Vagina (tissue), 2 donors: ENCODE results near the gene MAPK1. TPM values are rescaled to one million over a fixed set of nuclear protein-coding genes. Genes with fewer than 3 reads are reported as not detected.

Experiments
- DNase-seq, 2 donors: peaks; one replicate each; pipeline ENCODE4 v3.0.0-alpha.2; 2017; ENCODE audit errors: extremely low spot score in 2 of 2
- H3K27ac ChIP-seq: fragments of 200-600 bp; sonication (generic); one replicate; pipeline ENCODE4 v1.5.1; 2019
- H3K27me3 ChIP-seq: fragments of 200-600 bp; sonication (generic); one replicate; pipeline ENCODE4 v1.5.1; 2019
- H3K36me3 ChIP-seq, 2 donors: fragments of 200-600 bp; sonication (generic); one replicate each; pipeline ENCODE4 v1.5.1; 2017 to 2019
- H3K4me1 ChIP-seq: fragments of 200-600 bp; sonication (generic); one replicate; pipeline ENCODE4 v1.5.1; 2019
- H3K4me3 ChIP-seq, 2 donors: fragments of 200-600 bp; sonication (generic); 1 replicate in 1 of 2; 2 replicates in 1 of 2; pipeline ENCODE4 v1.5.1; 2016 to 2019
- H3K9me3 ChIP-seq: fragments of 200-600 bp; sonication (generic); one replicate; pipeline ENCODE4 v1.5.1; 2019
- POLR2A ChIP-seq, 2 donors: fragments of 450-650 bp; IDR thresholded peaks; one replicate each; pipeline ENCODE4 v1.6.1; 2017; ENCODE audit warnings: antibody characterized with exemption in 2 of 2, mild to moderate bottlenecking in 2 of 2, moderate library complexity in 2 of 2
- POLR2AphosphoS5 ChIP-seq, 2 donors: sonication (generic); formaldehyde crosslinking; IDR thresholded peaks; one replicate each; pipeline ENCODE4 v1.9.0; 2017; ENCODE audit warnings: antibody characterized with exemption in 2 of 2, mild to moderate bottlenecking in 2 of 2, low read depth in 1 of 2; ENCODE audit not compliant: insufficient read depth in 1 of 2
- intact Hi-C: fragments of 100-400 bp; cut with DNase I; formaldehyde crosslinking; loops from one replicate; pipeline ENCODE4 v1.15.1; 2023
- total RNA-seq: library from RNA; depleted of rRNA; stranded (reverse); fragments of >200 nt; gene quantifications from one replicate; pipeline ENCODE4 v1.2.3, GENCODE V29; 2016
- TF ChIP-seq, protein P1 (sequence below), 3 experiments: fragments of 450-650 bp in 2 of 3; fragments of 200-600 bp in 1 of 3; sonication (generic) in 1 of 3; IDR thresholded peaks; one replicate each; pipeline ENCODE4 v1.5.1; 2017 to 2019; ENCODE audit warnings: antibody characterized with exemption in 3 of 3, mild to moderate bottlenecking in 2 of 3, moderate library complexity in 2 of 3

The MAPK1 gene
- total RNA-seq, 1 donor from 2014 or later, result 44.9 TPM

DNA sequence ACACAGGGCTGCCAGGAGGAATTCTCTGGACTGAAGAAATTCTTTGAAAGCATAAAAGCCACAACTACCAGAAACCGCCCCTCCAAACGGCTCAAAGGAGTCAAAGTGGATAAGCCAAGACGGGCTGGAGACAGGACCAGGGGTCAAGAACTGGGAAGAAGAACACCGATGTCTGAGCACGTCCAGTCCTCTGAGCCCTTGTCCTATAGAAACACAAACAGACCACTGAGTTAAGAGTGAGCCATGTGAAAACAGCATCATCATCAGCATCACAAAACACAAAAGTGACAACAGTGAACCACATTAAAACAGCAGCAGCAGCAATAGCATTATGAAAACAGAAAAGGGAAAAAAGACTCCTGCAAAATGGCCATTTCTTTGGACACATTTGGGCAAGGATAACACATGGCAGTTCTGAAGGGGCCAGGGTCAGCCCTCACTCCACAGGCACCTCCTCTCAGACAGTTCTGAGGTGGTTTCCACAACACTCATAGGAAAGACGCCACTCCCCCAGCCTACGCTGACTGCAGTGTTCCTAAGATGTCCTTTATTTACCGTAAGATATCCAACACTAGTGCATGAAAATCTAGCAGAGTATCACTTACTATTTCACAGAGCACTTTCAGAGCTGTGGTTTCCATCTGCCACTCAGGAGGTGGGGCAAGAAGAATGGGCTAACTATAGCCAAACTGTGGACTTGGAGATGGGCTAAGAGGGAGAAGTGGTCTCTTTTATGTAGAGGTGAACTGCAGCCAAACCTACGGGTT, 103.2 kb downstream of the MAPK1 start:
- no peaks in the 10 kb centered on the region for H3K4me1 ChIP-seq
- TF ChIP-seq POLR2AphosphoS5 (IDR thresholded peaks at IDR 0.05; ENCODE audit: insufficient read depth in 1 of 2, low read depth in 1 of 2) (no peak), POLR2A (IDR thresholded peaks at IDR 0.05) (no peak)
- TF ChIP-seq, protein P1, sequence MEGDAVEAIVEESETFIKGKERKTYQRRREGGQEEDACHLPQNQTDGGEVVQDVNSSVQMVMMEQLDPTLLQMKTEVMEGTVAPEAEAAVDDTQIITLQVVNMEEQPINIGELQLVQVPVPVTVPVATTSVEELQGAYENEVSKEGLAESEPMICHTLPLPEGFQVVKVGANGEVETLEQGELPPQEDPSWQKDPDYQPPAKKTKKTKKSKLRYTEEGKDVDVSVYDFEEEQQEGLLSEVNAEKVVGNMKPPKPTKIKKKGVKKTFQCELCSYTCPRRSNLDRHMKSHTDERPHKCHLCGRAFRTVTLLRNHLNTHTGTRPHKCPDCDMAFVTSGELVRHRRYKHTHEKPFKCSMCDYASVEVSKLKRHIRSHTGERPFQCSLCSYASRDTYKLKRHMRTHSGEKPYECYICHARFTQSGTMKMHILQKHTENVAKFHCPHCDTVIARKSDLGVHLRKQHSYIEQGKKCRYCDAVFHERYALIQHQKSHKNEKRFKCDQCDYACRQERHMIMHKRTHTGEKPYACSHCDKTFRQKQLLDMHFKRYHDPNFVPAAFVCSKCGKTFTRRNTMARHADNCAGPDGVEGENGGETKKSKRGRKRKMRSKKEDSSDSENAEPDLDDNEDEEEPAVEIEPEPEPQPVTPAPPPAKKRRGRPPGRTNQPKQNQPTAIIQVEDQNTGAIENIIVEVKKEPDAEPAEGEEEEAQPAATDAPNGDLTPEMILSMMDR (IDR thresholded peaks at IDR 0.05), result no peak
- H3K27me3 ChIP-seq, result no peaks in the 10 kb centered on the region
- peaks cover 0 to 74% of the 10 kb centered on the region in 2 donors for H3K36me3 ChIP-seq
- H3K27ac ChIP-seq, result no peak overlapping the region
- H3K4me3 ChIP-seq, result no peak overlapping the region
- H3K9me3 ChIP-seq, result no peaks in the 10 kb centered on the region
- no peak for DNase-seq
- intact Hi-C loops, result no loop called here

DNA sequence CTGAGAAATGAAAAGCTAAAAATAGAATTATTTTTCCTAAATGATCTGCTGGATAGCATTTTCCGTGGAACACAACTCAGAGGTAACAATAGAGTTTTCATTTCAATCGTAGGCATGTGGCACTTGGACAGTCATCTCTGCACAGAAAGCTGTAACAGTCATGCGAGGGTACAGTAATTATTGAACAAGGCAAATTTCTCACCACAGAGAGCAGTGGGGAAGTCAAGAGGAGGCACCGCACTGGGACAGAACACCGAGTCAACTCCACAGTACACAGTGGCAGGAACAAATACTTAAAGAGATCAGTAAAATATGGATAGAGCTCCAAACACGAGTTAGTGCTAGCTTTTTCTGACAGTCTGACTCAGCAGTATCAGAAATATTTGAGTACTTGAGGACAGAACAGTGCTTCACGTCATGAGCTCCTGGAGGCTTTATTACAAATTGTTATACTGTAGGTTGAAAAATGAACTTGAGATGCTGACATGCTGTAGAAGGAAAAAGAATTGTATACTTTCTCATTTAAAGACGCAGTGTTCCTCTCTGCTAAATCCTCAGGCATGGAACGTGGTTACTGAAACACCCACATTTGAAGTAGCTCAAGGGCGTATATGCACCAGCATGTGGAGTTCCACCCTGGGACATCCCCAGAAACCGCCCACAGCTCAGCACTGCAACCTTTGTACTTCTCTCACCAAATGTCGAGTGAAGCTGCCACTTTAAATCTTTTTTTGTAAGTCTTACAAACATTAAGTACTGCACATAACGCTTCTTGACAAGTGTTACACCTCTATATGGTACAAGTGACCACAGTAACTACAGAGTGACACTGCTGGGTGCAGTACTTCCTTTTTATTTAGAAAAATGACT, 104.5 kb downstream of the MAPK1 start:
- no peak for DNase-seq
- Histone ChIP-seq H3K27ac (no peak overlapping the region), H3K4me1 (no peaks in the 10 kb centered on the region), H3K27me3 (no peaks in the 10 kb centered on the region), H3K36me3 (peaks cover 0 to 61% of the 10 kb centered on the region in 2 donors), H3K9me3 (no peaks in the 10 kb centered on the region), H3K4me3 (no peak overlapping the region)
- intact Hi-C loops, result no loop called here
- TF ChIP-seq POLR2A (IDR thresholded peaks at IDR 0.05), result no peak
- TF ChIP-seq POLR2AphosphoS5 (IDR thresholded peaks at IDR 0.05; ENCODE audit: insufficient read depth in 1 of 2, low read depth in 1 of 2), result no peak
- TF ChIP-seq, protein P1 (IDR thresholded peaks at IDR 0.05), result no peak

DNA sequence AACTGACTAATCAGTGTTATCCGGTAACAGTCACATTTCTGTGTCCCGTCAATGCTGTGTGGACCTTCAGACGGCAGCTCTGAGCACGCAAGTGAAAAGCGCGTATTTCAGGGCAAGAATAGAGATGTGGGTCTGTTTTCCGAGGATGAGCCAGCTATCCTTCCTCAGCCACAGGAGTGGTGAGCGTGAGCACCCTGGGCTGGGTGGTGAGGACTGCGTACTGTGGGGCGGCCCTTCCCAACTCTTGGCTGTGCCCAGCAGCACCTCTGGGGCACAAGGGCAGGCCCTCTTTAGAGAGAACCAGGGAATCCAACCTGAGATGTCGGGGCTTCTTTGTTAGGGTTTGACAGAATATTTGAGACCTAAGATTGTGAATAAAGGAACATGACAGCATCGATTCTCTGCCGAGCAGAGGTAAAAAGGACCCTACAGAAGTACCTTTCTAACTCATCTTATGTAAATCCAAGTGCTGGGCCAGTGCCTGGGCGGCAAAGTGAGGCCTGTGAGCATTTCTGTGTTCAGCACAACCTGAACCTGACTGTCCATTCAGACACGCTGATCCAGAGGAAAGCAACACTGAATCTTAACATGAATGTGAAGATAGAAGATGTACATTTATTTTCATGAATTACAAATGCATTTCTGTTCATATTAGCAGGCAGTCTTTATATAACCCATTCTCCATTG, 105.3 kb downstream of the MAPK1 start:
- H3K4me1 ChIP-seq, result no peaks in the 10 kb centered on the region
- no peak for DNase-seq
- no peak overlapping the region for H3K27ac ChIP-seq
- TF ChIP-seq POLR2A (IDR thresholded peaks at IDR 0.05), result no peak
- TF ChIP-seq POLR2AphosphoS5 (IDR thresholded peaks at IDR 0.05; ENCODE audit: insufficient read depth in 1 of 2, low read depth in 1 of 2), result no peak
- TF ChIP-seq, protein P1 (IDR thresholded peaks at IDR 0.05), result no peak
- no peak overlapping the region for H3K4me3 ChIP-seq
- H3K9me3 ChIP-seq, result no peaks in the 10 kb centered on the region
- H3K27me3 ChIP-seq, result no peaks in the 10 kb centered on the region
- peaks cover 0 to 55% of the 10 kb centered on the region in 2 donors for H3K36me3 ChIP-seq
- intact Hi-C loops, result no loop called here

DNA sequence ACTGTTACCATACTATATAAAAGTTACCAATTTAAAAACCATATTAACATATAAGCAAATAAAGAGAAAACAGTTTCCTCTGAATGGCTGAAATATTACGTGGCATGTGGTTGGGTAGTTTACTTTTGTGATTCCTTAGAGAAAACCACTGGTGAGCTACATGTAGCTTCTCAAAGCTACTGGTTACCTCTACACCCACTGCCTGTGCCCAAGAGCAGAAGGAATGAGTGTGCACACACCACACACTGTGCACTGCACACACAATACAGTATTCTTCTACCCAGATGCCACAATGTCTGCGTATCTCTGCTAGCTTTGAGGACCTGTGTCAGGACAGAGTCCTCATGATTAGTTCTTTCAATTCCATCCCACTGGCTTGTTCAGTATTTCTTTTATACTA, 106.4 kb downstream of the MAPK1 start:
- H3K27ac ChIP-seq, result no peak overlapping the region
- DNase-seq, result no peak
- no peak overlapping the region for H3K4me3 ChIP-seq
- intact Hi-C loops, result no loop called here
- TF ChIP-seq POLR2AphosphoS5 (IDR thresholded peaks at IDR 0.05; ENCODE audit: insufficient read depth in 1 of 2, low read depth in 1 of 2) (no peak), POLR2A (IDR thresholded peaks at IDR 0.05) (no peak)
- TF ChIP-seq, protein P1 (IDR thresholded peaks at IDR 0.05), result no peak
- peaks cover 0 to 44% of the 10 kb centered on the region in 2 donors for H3K36me3 ChIP-seq
- H3K9me3 ChIP-seq, result no peaks in the 10 kb centered on the region
- no peaks in the 10 kb centered on the region for H3K27me3 ChIP-seq
- no peaks in the 10 kb centered on the region for H3K4me1 ChIP-seq
